Suppressor macrophage (primary cell): Measurements from ENCODE around the gene DAZAP1.

ENCODE experiments used
- DNase-seq, 4 experiments: peaks; one replicate each; pipeline ENCODE4 v3.0.0-alpha.2; 2020 to 2022

Gene DAZAP1

DNA sequence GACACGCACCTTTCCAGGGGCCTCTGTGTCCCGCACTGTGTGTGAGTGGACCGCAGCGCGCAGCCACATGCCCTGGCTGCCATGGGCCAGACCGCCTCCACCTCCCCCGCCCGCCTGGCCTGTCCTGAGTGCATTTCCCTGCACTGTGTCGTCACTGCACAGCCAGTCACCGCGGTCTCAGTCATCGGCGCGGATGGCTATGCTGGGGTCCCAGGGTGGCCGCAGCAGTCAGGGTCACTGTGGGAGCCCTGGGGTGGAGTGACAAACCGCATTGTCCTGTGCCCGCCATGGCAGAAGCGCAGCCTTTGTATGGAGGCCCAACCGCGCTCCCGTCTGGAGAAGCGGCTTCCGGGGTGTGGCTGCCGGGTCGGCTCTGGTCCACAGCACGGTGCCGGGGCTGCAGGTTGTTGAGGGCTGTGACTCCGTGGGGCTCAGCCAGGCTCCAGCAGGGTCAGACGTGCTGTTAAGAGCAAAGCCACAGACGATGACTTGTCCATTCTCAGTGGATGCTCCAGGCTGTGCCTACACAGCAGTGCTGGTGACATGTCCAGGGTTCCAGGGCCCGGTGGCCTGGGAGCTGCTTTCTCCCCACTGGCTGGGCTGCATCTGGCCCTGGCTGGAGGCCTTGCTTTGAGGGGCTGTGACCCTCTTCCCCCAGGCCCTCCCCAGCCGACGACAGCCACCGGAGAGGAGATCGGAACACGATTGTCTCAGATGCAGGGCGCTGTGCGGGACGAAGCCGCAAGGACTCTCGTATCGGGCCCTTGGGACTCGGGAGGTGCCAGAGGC, 30.0 kb upstream of the DAZAP1 start:
- DNase-seq: no peak

DNA sequence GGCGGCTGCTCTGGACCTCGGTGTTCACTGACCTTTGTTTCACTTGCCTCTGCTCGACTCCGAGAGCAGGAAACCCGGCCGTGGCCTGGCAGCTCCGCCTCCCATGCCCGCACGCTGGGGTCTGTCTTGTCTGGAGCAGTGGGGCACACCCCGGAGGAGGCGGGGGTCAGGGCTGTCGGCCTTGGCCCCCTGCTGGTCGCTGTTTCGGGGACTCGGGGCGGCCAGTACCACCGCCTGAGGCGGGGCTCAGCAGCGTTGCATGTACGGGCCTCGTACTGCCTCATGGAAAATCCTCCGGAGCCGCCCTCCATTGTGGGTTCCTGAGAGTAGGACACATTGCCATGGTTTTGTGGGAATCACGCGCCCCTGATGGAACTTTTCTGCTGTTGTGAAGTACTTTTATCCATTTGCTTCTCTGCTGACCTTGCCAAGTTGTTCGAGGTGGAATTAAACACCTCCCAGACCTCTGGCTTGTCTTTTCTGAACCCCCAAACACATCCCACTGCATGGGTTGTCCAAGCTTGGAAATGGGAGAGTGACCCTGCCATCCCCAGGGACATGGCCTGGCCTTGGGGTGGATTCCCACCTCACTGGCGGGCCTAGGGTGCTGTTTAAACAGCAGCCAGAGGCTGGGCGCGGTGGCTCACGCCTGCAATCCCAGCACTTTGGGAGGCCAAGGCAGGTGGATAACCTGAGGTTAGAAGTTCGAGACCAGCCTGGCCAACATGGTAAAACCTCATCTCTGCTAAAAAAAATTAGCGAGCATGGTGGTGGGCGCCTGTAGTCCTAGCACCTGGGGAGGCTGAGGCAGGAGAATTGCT, 29.2 kb upstream of the DAZAP1 start:
- DNase-seq: no peak

DNA sequence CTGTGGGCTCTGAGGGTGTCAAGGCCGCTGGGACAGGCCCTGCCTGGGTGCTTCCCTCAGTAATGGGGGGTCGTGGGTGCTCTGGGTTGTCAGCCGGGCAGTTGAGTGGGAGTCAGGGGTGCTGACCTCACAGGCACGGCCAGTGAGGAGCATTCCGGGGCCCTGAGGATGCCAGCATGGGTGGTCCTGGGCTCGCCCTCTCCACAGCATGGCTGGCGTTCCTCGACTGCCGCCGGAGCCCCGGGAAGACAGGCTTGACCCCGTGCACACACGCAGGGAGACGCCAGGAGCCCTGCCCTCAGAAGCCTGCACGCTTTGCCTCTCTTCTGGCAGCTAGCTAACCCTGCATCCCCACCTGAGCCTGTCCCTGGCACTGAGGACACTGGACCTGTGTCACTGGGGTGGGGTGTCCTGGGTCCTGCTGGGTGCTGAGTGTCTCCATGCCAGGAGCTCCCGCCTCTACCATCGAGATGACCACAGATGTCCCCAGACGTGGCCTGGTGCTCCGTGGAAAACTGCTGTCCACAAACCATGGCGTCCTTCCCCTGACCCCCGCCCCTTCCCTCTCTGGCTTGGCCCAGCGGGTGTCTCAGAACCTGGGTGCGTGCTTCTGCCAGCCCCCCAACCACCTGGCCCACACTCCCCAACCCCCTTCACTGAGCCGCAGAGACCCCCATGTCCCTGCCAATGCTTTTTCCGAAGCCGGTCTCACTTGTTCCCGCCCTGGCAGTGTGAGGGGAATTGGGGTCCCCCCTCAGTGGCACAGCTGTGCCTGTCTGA, 28.1 kb upstream of the DAZAP1 start:
- no peak for DNase-seq

DNA sequence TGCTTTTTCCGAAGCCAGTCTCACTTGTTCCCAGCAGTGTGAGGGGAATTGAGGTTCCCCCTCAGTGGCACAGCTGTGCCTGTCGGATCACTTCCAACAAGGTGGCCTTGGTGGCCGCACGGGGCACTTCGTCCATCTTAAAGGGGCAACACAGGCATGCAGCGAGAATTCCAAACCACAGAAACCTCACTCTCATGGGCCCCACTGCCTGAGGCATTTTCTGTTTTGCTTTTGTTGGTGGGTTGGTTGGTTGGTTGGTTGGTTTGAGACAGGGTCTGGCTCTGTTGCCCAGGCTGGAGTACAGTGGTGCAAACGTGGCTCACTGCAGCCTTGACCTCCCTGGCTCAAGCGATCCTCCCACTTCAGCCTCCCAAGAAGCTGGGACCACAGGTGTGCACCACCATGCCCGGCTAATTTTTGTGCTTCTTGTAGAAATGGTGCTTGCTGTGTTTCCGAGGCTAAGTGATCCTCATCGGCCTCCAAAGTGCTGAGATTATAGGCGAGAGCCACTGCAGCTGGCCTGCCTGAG, 27.4 kb upstream of the DAZAP1 start:
- no peak for DNase-seq

DNA sequence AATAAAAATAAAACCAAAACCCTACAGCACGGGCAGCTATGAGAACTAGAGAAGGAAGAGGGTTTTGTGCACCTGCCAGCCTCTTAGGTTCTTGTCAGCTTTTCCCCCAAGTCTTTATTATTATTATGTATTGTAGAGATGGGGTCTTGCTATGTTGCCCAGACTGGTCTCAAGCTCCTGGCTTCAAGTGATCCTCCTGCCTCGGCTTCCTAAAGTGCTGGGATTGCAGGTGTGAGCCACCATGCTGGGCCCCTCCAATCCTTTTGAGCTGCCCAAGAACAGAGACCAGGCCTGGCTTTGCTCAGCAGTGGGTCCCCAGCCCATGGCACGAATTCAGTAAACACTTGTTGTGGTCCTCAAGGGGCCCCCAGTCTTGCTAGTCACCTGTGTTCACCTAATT, 25.1 kb upstream of the DAZAP1 start:
- no peak for DNase-seq

DNA sequence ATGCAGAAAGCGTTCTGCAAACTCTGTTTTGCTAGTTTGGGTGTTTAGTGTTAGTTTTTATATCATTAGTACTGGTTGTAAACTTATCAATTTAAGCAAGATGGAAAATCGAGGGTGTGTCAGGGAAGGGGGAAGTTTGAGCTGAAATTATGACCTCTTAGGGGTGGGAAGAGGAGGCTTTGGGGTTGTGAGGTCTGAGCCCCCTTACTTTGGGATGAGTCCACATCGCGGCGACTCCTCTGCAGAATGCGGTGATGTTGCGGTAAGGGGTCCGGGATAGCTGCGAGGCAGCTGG, 24.4 kb upstream of the DAZAP1 start:
- no peak for DNase-seq

DNA sequence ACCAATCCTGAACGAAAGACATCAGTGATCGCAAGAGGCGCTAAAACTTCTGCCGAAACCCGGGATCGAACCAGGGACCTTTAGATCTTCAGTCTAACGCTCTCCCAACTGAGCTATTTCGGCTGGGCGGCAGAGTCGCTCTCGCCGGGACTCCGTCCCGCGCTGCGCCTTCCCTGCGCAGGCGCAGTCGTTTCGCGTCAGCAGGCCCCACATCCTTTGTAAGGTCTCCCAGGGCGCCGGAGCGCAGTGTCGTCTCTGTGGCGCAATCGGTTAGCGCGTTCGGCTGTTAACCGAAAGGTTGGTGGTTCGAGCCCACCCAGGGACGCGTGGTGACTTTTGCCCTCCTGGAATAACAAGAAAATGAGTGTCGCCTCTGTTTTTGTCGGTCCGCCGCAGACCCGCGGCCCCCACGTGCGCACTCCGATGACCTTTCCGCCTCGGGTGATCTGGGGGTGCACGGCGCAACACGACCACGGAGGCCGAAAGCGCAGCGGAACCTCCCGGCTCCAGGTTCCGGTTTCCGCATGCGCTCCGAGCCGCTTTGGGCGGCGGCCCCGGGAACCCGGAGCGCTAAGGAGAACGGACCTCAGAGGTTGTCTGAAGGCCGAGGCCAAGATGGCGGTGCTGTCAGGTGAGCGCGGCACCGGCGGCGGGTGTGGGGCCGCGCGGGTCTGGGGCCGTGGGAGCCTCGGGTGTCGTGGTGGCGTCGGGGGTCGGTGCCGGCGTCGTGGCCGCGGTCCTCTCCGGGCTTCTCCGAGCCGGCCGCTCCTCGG, 23.9 kb upstream of the DAZAP1 start, which contains the start of gene NDUFS7:
Gene NDUFS7, plus strand, starts transcription at position 596 of the 773 bp plus-strand sequence. Its CDS starts 20 bp downstream, at position 616.
- DNase-seq: peak; percentile 95 to 97 (median 96)

DNA sequence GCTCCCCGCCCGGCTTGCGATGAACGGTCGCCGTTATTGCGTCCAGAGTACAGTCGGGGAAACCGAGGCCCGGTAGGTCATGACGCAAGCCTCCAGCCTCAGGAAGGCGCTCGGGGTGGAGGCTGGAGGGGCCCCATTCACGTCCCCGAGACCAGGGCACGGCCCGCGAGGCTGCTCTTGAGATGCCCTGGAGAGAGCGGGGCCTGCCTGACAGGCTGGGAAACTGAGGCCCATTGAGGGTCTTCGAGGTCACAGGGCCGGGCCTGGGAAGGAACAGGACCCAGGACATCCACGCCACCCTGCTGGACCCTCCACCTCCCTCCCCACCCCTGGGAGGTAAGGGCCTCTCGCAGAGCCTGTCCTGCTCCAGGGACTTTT, 23.3 kb upstream of the DAZAP1 start:
- DNase-seq: peak in 1 of 4 experiments; percentile 21

DNA sequence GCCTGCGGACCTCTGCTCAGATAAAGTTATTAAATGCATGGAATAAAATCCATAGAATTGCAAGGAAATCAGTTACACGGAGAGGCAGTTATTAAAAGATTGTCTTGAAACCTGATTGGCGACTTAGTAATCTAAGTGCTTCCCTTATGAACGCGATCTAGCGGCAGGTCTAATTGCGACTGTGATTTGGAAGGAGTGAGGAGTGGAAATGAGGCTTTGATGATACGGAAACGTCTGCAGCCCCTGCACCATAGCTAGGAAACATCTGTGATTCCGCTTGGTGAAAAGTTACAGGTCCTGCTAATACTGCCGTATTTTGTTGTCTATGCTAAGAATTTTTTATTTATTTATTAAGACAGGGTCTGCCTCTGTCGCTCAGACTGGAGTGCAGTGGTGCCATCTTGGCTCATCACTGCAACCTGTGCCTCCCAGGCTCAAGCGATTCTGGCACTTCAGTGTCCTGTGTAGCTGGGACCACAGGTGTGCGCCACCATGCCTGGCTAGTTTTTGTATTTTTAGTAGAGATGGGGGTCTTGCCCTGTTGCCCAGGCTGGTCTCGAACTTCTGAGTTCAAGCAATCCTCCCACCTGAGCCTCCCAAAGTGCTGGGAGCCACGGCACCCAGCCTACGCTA, 22.8 kb upstream of the DAZAP1 start:
- peak; percentile 14 to 45 (median 31) for DNase-seq

DNA sequence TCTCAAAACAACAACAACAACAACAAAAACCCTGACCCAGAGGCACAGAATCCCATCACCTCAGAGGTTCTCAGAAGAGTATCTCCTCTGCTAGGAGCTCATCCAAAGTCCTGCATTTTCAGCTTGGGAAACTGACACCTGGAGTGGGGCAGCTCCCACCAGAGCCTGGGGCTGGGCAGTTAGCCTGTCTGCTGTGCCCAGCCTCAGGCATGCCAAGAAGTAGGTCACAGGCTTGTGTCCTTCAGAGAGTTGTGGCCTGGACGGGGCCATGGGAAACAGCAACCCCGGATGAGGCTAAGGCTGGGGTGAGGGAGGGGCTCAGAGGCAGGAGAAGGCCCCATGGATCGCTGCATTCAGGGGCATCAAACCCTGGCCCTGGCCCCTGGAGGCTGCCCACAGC, 21.6 kb upstream of the DAZAP1 start:
- no peak for DNase-seq

DNA sequence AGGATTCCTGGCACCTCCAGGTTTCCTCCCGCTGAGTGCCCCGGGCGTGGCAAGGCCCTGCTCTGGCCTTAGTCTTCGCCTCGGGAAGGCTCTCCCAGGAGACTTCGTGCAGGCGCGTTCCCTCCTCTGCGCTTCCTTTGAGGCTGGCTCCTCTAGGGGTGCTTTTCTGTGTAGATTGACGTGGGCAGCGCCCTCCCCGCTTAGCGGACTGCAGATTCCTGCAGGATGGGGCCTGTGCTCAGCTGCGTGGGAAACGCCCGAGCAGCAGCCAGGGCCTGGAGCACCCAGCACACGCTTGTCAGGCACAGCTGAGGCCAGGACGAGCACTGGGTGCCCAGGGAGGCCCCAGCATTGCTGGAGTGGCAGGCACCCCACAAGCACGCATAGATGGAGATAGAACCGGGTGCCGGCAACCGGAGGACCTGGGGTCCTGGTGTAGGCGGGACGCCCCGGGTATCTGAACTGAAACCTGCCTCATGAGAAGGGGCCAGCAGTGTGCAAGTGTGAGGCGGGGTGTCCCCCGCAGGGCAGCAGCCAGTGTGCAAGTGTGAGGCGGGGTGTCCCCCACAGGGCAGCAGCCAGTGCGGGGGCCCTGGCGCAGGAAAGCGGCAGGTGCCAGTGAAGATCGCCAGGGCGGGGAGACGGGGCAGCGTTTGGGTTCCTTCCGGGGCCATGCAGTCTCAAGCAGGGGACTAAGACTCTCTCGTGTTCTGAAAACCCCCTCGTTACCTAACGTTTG, 20.3 kb upstream of the DAZAP1 start:
- no peak for DNase-seq

DNA sequence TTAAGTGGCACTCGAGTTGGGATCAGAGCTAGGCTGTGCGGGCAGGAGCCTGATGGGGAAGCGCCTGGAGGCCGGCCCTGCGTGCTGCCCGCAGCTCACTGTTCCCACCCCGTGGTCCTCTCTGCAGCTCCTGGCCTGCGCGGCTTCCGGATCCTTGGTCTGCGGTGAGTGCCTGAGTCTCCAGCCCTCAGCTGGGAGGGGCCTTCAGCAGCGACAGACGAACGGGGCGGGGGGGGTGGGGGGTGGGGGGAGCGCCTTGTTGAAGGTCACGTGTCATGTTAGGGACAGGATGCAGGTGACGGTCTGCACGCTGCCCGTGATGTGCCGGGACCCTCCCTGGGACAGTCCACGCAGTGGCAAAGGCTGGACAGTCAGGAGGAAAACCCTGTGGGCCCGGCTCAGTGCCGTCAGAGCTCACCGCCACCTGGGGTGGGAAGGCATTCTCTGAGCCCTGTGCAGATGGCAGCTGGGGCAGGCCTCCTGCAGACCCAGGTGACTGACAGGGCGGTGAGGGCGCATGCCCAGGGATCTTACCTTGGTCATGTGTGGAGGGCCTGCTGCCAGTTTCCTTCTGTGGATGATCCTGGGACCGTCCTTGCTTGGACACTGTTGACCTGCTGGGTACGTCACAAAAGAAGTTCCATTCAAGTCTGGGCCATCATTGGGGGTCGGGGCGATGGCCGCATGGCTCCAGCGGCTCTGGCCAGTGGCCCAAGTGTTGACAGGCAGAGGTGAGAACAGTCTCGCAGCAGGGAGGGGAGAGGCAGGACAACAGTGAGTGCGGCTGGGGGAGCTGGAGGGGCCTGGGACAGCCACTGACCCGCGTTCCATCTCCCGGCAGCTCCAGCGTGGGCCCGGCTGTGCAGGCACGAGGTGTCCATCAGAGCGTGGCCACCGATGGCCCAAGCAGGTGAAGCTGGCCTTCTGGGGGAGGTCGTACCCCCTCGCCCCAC, 19.4 kb upstream of the DAZAP1 start:
- DNase-seq: no peak

DNA sequence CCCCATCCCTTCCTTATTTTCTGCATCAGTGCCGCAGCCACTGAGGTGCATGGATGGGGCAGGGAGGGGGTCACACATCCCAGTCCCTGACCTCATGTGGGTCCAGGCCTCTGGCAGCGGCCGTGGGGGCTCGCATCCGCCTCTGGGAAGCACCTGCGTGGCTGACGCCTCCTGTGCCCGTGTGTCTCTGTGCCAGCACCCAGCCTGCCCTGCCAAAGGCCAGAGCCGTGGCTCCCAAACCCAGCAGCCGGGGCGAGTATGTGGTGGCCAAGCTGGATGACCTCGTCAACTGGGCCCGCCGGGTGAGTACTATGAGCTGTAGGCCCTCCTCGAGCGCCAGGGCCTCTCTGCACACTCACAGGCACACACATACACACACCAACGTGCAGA, 18.8 kb upstream of the DAZAP1 start:
- no peak for DNase-seq

DNA sequence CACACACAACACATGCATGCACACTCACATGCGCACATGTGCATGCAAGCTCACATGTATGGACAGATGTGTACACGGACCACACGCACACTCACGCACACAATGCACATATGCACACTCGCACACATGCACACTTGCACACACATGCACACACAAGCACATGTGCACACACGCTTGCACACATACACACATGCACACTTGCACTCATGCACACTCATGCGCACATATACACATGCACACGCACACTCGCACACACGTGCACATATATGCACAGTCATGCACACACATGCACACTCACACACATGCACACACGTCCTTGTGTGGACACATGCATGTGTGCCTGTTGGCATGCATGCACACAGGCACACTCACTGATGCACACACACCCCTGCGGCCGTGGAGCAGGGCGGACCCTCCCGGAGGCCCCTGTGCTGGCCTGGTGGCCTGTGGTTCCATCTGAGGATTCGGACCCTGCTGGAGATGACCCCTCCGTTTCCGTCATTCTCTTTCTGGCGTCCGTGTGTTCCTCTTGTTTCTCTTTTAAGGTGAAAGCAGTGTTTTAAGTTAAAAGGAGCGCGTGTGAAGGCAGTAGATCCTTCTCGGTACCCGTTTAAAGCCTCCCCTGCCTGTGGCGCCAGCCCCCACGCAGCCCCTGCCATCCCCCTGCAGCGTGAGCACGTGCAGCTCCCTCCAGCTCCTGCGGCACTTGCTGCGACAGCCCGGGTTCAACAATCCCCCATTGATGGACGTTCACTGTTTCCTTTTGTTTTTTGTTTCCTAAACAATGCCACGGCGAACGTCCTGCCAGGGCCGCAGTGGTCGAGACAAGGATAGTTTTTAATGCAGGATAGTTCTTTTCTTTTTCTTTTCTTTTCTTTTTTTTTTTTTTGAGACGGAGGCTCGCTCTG, 18.1 kb upstream of the DAZAP1 start:
- no peak for DNase-seq

DNA sequence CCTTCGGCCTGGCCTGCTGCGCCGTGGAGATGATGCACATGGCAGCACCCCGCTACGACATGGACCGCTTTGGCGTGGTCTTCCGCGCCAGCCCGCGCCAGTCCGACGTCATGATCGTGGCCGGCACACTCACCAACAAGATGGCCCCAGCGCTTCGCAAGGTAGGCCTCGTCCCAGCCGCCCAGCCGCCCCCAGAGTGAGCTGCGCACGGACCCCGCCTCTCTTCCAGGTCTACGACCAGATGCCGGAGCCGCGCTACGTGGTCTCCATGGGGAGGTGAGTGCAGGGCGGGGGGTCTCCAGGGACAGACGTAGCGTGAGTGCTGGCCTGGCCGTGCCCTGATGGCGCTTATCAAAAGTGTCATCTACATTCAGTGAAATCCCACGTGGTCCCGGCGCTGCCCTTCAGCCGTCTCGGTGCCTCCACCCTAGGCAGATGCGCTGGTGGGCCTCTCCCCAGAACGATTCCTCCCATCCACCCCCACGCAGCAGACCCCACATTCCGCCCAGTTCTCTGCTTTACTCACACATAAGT, 16.4 kb upstream of the DAZAP1 start:
- no peak for DNase-seq

DNA sequence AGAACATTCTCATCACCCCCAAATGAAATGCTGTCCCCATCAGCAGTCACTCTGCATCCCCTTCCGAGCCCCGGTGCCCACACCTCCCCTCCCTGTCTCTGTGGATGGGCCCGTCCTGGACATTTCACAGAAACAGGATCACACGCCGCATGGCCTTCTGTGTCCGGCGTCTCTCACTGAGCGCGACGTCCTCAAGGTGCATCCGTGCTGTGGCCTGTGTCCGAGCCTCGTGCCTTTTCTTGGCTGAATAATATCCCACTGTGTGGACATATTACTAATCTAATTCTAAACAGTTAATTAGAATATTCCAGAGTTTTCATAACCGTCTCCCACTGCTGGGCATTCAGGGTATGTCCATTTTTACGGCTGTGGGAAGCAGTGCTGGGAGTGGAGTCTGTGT, 15.0 kb upstream of the DAZAP1 start:
- no peak for DNase-seq

DNA sequence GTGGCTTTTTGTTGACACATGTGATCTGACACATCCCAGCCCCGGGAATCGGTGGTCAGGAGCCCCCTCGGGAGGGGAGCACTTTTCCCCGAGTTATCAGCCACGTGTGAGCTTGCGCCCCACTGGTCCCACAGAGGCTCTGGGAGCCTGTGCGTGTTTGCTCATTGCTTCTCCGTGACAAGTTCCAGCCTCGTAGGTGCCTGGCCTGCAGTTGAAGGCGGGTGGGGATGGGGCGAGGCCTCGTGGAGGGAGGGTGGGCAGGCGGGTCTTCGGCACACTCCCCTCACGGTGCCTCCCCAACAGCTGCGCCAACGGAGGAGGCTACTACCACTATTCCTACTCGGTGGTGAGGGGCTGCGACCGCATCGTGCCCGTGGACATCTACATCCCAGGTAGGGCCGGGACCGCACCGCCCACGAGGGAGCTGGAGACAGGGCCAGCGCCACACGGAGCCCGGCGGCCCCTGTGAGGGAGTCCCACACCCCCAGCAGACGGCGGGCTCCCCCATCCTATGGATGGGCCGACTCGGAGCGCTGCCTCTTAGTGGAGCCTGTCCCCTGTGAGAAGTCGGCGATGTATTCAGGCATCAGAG, 14.4 kb upstream of the DAZAP1 start:
- no peak for DNase-seq

DNA sequence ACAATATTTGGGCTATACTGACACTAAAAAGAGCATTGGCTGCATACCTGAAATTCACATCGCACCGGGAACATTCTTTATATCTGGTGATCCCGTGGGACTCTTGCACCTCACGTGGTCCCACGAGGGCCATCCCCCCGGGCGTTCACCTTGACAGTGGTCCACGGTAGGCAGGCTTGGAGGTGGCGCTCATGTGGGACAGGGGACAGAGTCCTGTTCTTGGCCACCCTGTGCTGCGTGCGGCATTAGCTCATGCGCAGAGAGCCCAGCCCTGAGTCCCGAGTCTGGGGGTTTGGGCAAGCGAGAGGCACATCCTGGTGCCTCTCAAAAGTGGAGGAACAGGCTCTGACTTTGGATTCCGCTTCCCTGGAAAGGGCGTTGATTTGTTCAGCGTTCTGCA, 13.5 kb upstream of the DAZAP1 start:
- DNase-seq: no peak
